Upper lobe of left lung (tissue), 4 donors: ENCODE results near the gene CDS2.

ENCODE experiments used
- CTCF ChIP-seq, 6 experiments: fragments of 450-650 bp in 4 of 6; fragments of 200-600 bp in 2 of 6; sonication (generic) in 2 of 6; IDR thresholded peaks; one replicate each; pipeline ENCODE4 v1.5.1; 2016 to 2019; ENCODE audit warnings: antibody characterized with exemption in 6 of 6
- POLR2A ChIP-seq, 4 donors: fragments of 450-650 bp; IDR thresholded peaks; one replicate each; pipeline ENCODE4 v1.5.1; 2016 to 2017; ENCODE audit warnings: antibody characterized with exemption in 4 of 4, mild to moderate bottlenecking in 2 of 4
- POLR2AphosphoS5 ChIP-seq, 2 donors: sonication (generic); formaldehyde crosslinking; IDR thresholded peaks; one replicate each; pipeline ENCODE4 v1.5.1; 2017; ENCODE audit warnings: antibody characterized with exemption in 2 of 2

- TF ChIP-seq CTCF (IDR thresholded peaks at IDR 0.05): no peak
- no peak for TF ChIP-seq POLR2AphosphoS5 (IDR thresholded peaks at IDR 0.05)
- TF ChIP-seq POLR2A (IDR thresholded peaks at IDR 0.05): no peak
Observed at GRCh38 chr20:5212907-5213487, 86.2 kb downstream of the CDS2 start.
